ENCODE results near the gene ITGB8. TPM values are rescaled to one million over a fixed set of nuclear protein-coding genes. Genes with fewer than 3 reads are reported as not detected.

The ITGB8 gene
- total RNA-seq, 4 donors from 2014 or later: 0.31 to 0.90 (median 0.56) TPM

- TF ChIP-seq POLR2A (IDR thresholded peaks at IDR 0.05) (no peak), CTCF (IDR thresholded peaks at IDR 0.05 in 4 of 5, conservative IDR thresholded peaks at IDR 0.05 in 1 of 5) (no peak)
- DNase-seq (no peak), ATAC-seq (no peak)
- intact Hi-C loops (cut with DNase I; ENCODE audit: low total_unique reads) (no loop called here), in situ Hi-C loops (cut with MboI; ENCODE audit: low sequenced_read_pairs in 4 of 4) (no loop called here)
- no peak overlapping the region for H3K27ac ChIP-seq
- H3K4me3 ChIP-seq: no peak overlapping the region
- no peaks in the 10 kb centered on the region for H3K9me3 ChIP-seq
- no peaks in the 10 kb centered on the region for H3K27me3 ChIP-seq
- no peaks in the 10 kb centered on the region for H3K36me3 ChIP-seq
- no peaks in the 10 kb centered on the region for H3K4me1 ChIP-seq
These were observed 34.8 kb downstream of the ITGB8 start for GRCh38 chr7:20365486-20365885.

DNA sequence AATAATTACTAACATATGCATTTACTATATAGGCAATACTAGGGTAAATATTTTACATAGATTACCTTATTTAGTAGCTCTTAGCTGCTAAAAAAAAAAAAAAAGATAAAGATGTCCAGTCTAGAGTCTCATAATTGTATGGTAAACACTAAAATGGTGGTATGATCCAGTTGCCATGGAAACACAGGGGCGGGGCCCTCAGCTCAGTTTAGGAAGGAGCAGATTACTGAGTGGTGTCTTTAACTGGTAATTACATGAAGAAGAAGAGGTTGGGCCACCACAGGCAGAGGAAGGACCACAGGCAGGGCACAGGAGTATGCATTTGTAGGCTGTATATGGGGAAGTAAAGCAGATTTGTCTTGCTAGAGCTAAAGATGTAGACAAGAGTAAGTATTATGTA, 43.7 kb downstream of the ITGB8 start:
- no peak for ATAC-seq
- no peak for TF ChIP-seq POLR2A (IDR thresholded peaks at IDR 0.05)
- no peak for TF ChIP-seq CTCF (IDR thresholded peaks at IDR 0.05 in 4 of 5, conservative IDR thresholded peaks at IDR 0.05 in 1 of 5)
- Histone ChIP-seq H3K4me1 (no peaks in the 10 kb centered on the region), H3K9me3 (no peaks in the 10 kb centered on the region), H3K4me3 (no peak overlapping the region), H3K36me3 (no peaks in the 10 kb centered on the region), H3K27me3 (no peaks in the 10 kb centered on the region), H3K27ac (no peak overlapping the region)
- intact Hi-C loops (cut with DNase I; ENCODE audit: low total_unique reads): no loop called here
- DNase-seq: no peak
- in situ Hi-C loops (cut with MboI; ENCODE audit: low sequenced_read_pairs in 4 of 4): no loop called here

- ATAC-seq (no peak), DNase-seq (no peak)
- intact Hi-C loops (cut with DNase I; ENCODE audit: low total_unique reads) (no loop called here), in situ Hi-C loops (cut with MboI; ENCODE audit: low sequenced_read_pairs in 4 of 4) (no loop called here)
- H3K27me3 ChIP-seq: no peaks in the 10 kb centered on the region
- H3K36me3 ChIP-seq: no peaks in the 10 kb centered on the region
- no peak for TF ChIP-seq CTCF (IDR thresholded peaks at IDR 0.05 in 4 of 5, conservative IDR thresholded peaks at IDR 0.05 in 1 of 5)
- no peak for TF ChIP-seq POLR2A (IDR thresholded peaks at IDR 0.05)
- no peaks in the 10 kb centered on the region for H3K9me3 ChIP-seq
- H3K4me3 ChIP-seq: no peak overlapping the region
- no peak overlapping the region for H3K27ac ChIP-seq
- no peaks in the 10 kb centered on the region for H3K4me1 ChIP-seq
These were observed 46.1 kb downstream of the ITGB8 start for GRCh38 chr7:20376796-20377195.

GRCh38 chr7:20381406-20382034, 50.8 kb downstream of the ITGB8 start:
- no peak for ATAC-seq
- Histone ChIP-seq H3K4me1 (no peaks in the 10 kb centered on the region), H3K27ac (no peak overlapping the region), H3K9me3 (no peaks in the 10 kb centered on the region), H3K4me3 (no peak overlapping the region), H3K36me3 (no peaks in the 10 kb centered on the region), H3K27me3 (no peaks in the 10 kb centered on the region)
- in situ Hi-C loops (cut with MboI; ENCODE audit: low sequenced_read_pairs in 4 of 4): no loop called here
- no peak for DNase-seq
- intact Hi-C loops (cut with DNase I; ENCODE audit: low total_unique reads): no loop called here
- TF ChIP-seq CTCF (IDR thresholded peaks at IDR 0.05 in 4 of 5, conservative IDR thresholded peaks at IDR 0.05 in 1 of 5) (no peak), POLR2A (IDR thresholded peaks at IDR 0.05) (no peak)

DNA sequence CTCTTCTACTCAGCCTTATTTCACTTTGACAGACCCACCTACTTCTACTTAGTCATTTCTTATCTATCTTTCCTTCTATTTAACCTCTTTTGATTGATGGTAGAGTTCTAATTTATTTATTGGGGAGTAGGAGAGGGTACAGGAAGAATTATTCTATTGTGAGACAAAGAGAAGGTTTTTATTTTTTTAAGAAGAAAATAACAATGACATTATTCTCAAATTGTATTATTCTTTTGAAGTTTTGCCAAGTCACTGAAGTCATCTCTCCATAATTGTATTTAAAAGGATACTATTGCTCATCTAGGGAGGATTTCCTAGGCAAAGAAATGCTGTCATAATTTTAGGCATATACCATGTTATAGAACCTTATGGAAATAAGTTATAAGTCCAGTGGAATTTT, 52.7 kb downstream of the ITGB8 start:
- Histone ChIP-seq H3K27me3 (no peaks in the 10 kb centered on the region), H3K27ac (no peak overlapping the region), H3K9me3 (no peaks in the 10 kb centered on the region), H3K4me3 (no peak overlapping the region), H3K4me1 (no peaks in the 10 kb centered on the region), H3K36me3 (no peaks in the 10 kb centered on the region)
- in situ Hi-C loops (cut with MboI; ENCODE audit: low sequenced_read_pairs in 4 of 4): no loop called here
- no peak for DNase-seq
- TF ChIP-seq POLR2A (IDR thresholded peaks at IDR 0.05) (no peak), CTCF (IDR thresholded peaks at IDR 0.05 in 4 of 5, conservative IDR thresholded peaks at IDR 0.05 in 1 of 5) (no peak)
- intact Hi-C loops (cut with DNase I; ENCODE audit: low total_unique reads): no loop called here
- no peak for ATAC-seq

Data from gastrocnemius medialis (tissue), 4 donors.